Measurements from ENCODE around the gene PKD2L1.

DNA sequence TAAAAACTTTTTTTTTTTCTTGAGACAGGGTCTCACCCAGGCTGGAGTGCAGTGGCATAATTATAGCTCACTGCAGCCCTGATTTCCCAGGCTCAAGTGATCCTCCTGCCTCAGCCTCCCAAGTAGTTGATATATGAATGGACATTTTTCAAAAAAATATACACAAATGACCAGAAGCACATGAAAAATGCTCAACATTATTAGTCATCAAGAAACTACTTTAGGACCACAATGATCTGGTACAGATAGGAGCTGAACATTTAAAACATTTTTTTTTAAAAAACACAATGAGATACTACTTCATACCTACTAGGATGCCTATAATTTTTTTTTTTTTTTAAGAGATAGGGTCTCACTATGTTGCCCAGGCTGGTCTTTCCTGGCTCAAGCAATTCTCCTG, 38.7 kb upstream of the PKD2L1 start:
- TF ChIP-seq, protein P1, sequence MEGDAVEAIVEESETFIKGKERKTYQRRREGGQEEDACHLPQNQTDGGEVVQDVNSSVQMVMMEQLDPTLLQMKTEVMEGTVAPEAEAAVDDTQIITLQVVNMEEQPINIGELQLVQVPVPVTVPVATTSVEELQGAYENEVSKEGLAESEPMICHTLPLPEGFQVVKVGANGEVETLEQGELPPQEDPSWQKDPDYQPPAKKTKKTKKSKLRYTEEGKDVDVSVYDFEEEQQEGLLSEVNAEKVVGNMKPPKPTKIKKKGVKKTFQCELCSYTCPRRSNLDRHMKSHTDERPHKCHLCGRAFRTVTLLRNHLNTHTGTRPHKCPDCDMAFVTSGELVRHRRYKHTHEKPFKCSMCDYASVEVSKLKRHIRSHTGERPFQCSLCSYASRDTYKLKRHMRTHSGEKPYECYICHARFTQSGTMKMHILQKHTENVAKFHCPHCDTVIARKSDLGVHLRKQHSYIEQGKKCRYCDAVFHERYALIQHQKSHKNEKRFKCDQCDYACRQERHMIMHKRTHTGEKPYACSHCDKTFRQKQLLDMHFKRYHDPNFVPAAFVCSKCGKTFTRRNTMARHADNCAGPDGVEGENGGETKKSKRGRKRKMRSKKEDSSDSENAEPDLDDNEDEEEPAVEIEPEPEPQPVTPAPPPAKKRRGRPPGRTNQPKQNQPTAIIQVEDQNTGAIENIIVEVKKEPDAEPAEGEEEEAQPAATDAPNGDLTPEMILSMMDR (IDR thresholded peaks at IDR 0.05): no peak
- TF ChIP-seq POLR2A (IDR thresholded peaks at IDR 0.05): no peak

Measured in thyroid gland (tissue), 4 donors.